ENCODE data around the gene EFCAB5. TPM values are rescaled to one million over a fixed set of nuclear protein-coding genes. Genes with fewer than 3 reads are reported as not detected.

Gene EFCAB5
- total and polyA plus RNA-seq, 2 of the 8 experiments (the other 6 are each of a cell fraction or from before 2014, with no cell fraction given) = 0.05 to 0.34 TPM

DNA sequence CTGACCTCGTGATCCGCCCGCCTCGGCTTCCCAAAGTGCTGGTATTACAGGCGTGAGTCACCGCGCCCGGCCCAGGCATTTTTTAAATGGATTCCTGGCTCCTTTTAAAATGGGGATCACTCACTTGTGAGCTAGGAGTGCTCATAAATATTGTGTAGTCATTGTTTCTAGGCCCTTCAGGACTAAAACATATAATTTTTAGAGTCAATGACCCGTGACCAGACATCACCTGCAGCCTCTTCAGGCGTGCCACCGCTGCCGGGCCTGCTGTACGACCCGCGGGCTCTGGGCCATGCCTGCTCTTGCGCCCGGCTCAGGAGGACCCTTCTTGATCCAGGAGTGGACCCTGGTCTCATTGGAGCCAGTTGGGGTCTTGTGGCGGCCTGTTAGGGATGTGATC is 30.8 kb downstream of the EFCAB5 start (continued):
- TF ChIP-seq CHD7 (IDR thresholded peaks at IDR 0.05; ENCODE audit: insufficient replicate concordance, low read length) (no peak), RAD21 (IDR thresholded peaks at IDR 0.05 in 1 of 2, conservative IDR thresholded peaks at IDR 0.05 in 1 of 2; ENCODE audit: low read depth in 2 of 2, low read length in 2 of 2) (no peak), KDM1A (IDR thresholded peaks at IDR 0.05; ENCODE audit: borderline replicate concordance, low read length) (no peak), TCF12 (IDR thresholded peaks at IDR 0.05; ENCODE audit: low read depth, low read length) (no peak), NANOG (IDR thresholded peaks at IDR 0.05; ENCODE audit: insufficient read depth, low read depth, low read length, poor library complexity, severe bottlenecking) (no peak), GABPA (IDR thresholded peaks at IDR 0.05; ENCODE audit: borderline replicate concordance, insufficient read depth, low read length) (no peak), NRF1 (IDR thresholded peaks at IDR 0.05; ENCODE audit: low read depth, low read length) (no peak), CBX5 (IDR thresholded peaks at IDR 0.05; ENCODE audit: low read depth, low read length) (no peak), POLR2A (IDR thresholded peaks at IDR 0.05; ENCODE audit: control extremely low read depth in 1 of 2, low read depth in 2 of 2, low read length in 2 of 2) (no peak), SP4 (IDR thresholded peaks at IDR 0.05; ENCODE audit: low read length) (no peak), HDAC6 (IDR thresholded peaks at IDR 0.05; ENCODE audit: low read depth, low read length) (no peak)
- TF ChIP-seq, protein P1, sequence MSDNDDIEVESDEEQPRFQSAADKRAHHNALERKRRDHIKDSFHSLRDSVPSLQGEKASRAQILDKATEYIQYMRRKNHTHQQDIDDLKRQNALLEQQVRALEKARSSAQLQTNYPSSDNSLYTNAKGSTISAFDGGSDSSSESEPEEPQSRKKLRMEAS (IDR thresholded peaks at IDR 0.05) = no peak
